GM04504 (cell line): ENCODE measurements around the gene RASGRP2.

Experiments used
- DNase-seq: peaks from one replicate; pipeline ENCODE4 v3.0.0-alpha.2; 2012; ENCODE audit warnings: low read depth

The RASGRP2 gene

DNA sequence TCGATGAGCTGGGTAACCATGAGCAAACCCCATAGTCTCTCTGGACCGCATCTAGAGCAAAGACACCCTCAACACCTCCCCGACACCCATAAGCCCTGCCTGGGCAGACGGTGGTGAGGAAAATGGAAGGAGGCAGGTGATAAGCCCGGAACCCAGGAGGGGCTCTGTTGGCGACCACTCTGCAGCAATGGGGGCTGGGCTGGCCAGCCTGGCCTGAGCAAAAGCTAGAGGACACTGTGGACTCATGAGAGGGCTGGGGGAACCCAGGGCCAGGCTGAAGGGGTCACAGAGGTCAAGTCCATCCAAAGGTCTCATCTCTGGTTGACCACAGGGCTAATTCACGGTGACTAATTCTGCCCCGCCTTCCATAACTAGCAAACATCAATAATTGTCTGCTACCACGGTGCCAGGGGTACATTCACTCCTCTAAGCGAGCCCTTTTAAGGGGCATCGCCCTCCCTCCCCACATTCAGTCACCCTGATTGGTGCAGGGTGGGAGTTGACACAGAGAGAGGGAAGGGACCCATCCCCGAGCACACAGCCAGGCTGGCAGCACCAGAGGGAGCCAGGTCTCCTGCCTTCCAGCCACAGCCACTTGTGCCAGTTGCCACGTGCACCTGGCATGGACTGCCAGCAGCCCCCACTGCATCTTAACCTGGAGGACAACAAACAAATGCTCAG, 11.9 kb upstream of the RASGRP2 start:
- DNase-seq, result no peak

- DNase-seq, result no peak
Measured at GRCh38 chr11:64754919-64755662, 11.1 kb upstream of the RASGRP2 start.

DNA sequence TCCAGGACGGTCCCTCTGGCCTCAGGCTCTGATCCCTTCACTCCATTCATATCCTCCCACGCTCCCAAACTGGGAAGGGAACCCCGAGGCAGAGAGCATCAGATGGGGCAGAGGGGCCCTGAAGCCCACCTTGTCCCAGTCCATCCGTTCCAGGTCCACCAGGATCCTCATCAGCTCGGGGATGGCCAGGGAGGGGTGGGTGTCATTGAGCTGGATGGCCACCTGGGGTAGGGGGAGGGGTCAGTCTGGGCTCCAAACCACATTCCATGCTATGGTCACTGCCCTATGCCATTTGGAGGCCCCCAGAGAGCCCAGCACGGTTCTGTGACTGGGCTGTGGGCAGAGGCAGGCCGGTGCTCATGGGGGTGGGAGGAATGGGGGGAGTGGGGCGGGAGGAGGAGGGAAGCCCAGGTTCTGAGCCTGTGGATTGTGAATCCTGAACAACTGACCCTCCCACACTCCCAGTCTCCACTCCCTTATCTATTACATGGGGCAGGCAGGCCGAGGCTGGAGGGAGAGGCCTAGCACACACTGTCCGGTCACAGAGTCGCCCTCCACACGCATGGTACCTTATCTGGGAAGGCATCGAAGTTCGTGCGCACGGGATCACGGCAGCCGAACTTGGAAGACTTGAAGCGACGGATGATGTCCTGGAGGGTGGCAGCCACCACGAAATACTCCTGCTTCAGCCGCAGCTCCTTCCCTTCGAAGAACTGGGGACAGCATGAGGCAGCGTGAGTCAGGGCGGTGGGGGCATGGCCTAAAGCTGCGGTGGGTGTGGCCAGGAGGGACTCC, 10.4 kb upstream of the RASGRP2 start:
- DNase-seq, result no peak

GRCh38 chr11:64753380-64754123, 9.6 kb upstream of the RASGRP2 start:
- DNase-seq, result no peak

DNA sequence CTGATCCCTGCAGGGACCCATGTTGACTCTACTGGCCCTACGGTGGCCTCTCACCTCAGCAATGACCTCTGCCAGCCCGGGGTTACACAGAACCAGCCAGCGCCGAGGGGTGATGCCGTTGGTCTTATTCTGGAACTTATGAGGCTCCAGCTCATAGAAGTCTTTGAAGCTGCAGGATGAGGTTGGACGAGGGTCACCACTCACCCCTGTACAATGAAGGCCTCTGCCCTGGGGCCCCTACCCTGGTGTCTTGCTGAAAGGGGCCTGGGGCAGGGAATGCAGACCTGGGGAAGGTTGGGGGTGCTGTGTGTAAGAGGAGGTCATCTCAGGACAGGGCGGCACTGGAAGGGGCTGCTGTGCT, 9.1 kb upstream of the RASGRP2 start:
- DNase-seq, result no peak

DNA sequence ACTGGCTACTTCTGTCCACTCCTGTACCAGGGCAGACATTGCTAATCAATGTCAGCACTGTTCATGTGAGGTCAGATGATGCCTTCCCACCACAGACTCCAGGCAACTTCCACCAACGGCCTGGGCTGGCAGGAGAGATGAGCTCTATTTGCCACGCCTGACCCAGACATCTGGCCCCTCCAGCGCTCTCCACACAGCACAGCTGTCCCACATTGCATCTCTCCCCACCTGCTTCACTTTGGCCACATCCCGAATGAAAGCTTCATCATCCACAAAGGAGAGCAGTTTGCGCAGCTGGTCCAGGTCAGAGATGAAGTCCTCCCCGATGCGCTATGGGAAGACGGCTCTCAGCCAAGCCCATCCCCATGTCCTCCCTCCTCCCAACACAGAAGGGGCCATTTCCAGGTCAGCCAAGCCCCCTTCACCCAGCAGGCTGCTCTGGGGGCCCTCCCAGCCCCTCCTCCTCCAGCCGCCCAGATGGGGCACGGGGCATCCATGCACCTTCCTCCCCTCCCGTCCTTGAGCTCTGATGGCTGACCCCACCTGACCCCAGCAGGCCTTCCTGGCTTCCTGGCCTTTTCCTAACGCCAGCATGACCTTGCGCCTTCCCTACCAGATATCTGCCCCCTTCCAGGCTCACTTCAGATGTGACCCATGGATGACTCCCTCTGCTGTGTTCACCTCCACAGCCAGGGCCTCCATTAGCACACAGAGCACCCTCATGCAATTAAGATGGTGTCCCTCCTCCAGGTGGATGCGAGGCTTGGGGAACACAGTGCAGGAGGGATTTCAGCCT, 8.4 kb upstream of the RASGRP2 start:
- no peak for DNase-seq

DNA sequence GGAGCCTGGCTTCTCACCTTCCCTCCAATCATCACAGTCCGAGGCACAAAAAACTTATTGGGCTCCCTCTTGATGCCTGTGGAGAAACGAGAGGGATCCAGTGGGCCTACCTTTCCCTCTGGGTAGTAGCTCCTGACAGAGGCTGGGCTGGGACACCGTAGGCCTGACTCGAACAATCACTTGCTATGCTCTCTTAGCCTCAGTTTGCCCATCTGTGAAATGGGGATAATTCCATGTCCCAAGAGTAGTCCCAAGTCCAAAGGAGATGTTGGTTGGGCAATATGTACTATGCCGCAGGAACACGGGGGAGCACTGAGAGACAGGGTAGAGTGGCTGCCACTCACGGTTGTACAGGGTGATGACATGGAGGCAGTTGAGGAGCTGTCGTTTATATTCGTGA, 7.6 kb upstream of the RASGRP2 start:
- DNase-seq, result no peak

DNA sequence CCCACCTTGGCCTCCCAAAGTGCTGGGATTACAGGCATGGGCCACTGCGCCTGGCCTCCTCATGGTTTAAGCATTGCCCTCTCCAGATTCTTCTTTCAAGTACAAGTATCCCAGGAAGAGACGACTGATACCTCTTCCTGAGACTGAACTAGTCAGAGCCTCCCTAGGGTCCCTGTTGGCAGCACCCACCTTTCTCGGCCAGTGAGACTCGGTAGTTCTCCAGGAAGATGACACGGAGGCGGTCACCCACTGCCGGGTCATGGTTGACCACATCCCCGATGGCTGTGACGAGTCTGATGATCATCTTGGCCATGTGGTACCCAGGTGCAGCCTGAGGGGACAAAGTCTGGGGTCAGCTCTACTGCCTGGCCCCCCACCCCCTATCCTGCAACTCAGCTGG, 7.2 kb upstream of the RASGRP2 start:
- no peak for DNase-seq

- DNase-seq, result no peak
Measured at GRCh38 chr11:64750361-64751054, 6.6 kb upstream of the RASGRP2 start.

GRCh38 chr11:64747961-64748665, 4.2 kb upstream of the RASGRP2 start:
- DNase-seq, result peak; percentile 58

- no peak for DNase-seq
Measured at GRCh38 chr11:64746486-64746885, 2.5 kb upstream of the RASGRP2 start.

- no peak for DNase-seq
Measured at GRCh38 chr11:64745521-64746328, 1.8 kb upstream of the RASGRP2 start.

GRCh38 chr11:64745189-64745520, 1.2 kb upstream of the RASGRP2 start:
- DNase-seq, result no peak

DNA sequence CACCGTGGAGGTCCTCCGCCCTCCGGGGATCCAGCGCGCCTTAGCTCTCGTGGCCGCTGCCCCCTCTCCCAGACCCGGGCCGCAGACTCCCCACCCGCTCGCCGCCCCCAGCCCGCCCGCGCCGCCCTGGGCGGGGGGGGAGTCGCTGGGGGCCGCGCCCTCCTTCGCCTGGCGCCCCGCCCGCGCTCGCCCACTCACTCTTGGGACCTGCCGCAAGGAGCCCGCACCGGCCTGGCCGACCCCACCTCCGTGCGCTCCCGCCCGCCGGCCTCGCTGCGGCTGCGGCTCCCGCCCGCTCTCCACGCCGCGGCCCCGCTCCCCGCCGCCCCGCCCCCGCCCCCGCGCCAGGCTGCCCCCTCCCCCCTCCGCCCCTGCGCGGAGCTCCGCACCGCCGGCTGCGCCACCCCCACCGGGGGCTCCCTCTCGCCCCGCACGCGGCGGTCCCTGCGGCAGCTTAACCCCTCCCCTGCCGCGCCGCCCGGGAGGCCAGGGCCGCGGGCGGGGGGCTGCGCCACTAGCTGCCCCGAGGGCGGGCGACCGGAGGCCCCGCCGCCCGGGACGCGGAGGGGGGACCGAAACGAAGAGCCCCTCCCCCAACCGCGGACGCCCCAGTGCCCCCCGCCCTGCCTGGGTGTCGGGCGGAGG, 724 bp upstream of the RASGRP2 start:
- DNase-seq, result no peak

GRCh38 chr11:64742889-64743590, 902 bp downstream of the RASGRP2 start:
- no peak for DNase-seq

DNA sequence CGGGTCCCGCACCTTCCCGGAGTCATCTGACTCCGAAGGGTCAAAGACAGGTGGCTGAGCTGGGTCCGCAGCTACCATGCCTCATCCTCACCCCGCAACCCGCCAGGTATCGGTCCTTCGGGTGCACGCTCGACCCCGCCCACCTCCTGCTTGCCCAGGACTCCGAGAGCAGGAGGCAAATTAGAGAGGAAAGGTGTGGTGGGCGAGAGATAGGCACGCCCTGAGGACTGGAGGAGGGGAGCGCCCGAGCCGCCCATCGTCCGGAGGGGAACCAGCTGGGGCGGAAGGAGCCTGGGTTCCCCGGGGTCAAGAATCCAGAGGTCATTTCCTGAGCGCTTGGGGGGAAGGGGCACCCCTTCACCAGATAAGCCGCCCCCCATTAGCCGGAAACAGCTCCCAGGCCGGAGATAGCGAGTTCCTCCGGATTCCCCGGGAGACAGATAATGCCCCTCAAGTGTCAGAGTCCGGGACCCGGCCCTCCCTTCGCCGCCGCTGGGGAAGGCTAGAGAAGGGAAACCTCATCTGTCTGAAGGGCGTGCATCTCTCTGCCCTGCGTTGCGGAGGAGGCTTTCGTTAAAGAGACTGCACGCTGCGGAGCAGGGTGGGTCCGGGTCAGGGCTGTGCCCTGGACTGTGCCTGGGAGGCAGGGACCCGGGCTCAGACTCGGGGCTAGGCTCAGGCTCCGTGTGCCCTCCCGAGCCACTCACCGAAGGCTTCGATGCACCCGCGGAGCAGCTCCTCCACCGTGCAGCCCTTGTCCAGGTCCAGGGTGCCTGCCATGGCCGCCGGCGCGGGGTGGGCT, 1.7 kb downstream of the RASGRP2 start:
- DNase-seq, result no peak

GRCh38 chr11:64741375-64742086, 2.4 kb downstream of the RASGRP2 start:
- no peak for DNase-seq
